GM06990 (cell line): ENCODE data around the gene CHRNG.

ENCODE experiments used
- DNase-seq: peaks from one replicate; pipeline ENCODE4 v3.0.0-alpha.2; 2011; ENCODE audit not compliant: insufficient read length; ENCODE audit errors: extremely low read depth
- H3K27me3 ChIP-seq: replicated peaks from 2 replicates; pipeline ENCODE4 v1.6.0; 2011; ENCODE audit warnings: low read length; ENCODE audit not compliant: control insufficient read depth, insufficient read depth
- H3K36me3 ChIP-seq: 2 replicates; pipeline ENCODE4 v1.5.1; 2011; ENCODE audit warnings: low read length; ENCODE audit not compliant: control insufficient read depth, insufficient read depth
- H3K4me3 ChIP-seq: replicated peaks from 2 replicates; pipeline ENCODE4 v1.5.1; 2011; ENCODE audit warnings: low read depth, mild to moderate bottlenecking, control low read depth, low read length
- TF ChIP-seq, protein P1 (sequence below): IDR thresholded peaks from 2 replicates; pipeline ENCODE4 v1.5.1; 2011; ENCODE audit warnings: low read length, control low read depth, mild to moderate bottlenecking, inconsistent platforms; ENCODE audit not compliant: insufficient read depth, poor library complexity, severe bottlenecking

CHRNG gene

DNA sequence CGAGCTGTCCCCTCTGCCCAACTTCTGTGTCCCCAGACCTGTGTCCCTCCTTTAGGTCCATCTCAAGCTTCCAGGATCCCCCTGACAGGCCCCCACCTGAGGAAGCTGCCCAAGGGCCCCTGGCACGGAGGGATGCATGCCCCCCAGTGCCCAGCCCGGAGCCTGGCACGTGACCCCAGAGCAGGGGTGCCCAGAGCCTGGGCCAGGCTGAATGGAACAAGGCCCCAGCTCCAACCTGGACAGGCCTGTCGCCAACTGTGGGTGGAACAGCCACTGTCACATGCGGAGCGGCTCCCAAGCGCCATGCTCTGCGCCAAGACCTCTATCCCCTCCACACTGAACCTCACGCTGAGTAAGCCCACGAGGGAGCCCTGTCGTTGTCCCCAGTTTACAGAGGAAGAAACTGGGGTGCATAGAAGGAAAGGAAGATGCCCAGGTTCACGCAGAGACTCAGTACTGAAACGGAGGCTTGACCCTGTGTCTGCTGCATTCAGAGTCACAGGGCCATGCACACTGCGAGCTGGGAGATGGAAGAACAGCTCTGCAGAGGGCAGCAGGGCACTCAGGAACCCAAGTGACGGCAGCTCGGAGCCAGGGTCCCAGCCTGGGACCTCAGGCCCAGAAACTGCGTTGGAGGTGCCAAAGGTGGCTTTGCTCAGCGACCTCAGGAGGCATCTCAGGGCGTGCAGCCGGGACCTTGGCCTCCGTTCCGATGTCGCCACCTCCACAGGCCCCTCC is 46.4 kb upstream of the CHRNG start:
- Histone ChIP-seq H3K36me3 (no peaks in the 10 kb centered on the region), H3K27me3 (no peaks in the 10 kb centered on the region; the same call in none of the 2 replicates), H3K4me3 (no peak overlapping the region)
- TF ChIP-seq, protein P1, sequence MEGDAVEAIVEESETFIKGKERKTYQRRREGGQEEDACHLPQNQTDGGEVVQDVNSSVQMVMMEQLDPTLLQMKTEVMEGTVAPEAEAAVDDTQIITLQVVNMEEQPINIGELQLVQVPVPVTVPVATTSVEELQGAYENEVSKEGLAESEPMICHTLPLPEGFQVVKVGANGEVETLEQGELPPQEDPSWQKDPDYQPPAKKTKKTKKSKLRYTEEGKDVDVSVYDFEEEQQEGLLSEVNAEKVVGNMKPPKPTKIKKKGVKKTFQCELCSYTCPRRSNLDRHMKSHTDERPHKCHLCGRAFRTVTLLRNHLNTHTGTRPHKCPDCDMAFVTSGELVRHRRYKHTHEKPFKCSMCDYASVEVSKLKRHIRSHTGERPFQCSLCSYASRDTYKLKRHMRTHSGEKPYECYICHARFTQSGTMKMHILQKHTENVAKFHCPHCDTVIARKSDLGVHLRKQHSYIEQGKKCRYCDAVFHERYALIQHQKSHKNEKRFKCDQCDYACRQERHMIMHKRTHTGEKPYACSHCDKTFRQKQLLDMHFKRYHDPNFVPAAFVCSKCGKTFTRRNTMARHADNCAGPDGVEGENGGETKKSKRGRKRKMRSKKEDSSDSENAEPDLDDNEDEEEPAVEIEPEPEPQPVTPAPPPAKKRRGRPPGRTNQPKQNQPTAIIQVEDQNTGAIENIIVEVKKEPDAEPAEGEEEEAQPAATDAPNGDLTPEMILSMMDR, result no peak
- DNase-seq, result no peak

DNA sequence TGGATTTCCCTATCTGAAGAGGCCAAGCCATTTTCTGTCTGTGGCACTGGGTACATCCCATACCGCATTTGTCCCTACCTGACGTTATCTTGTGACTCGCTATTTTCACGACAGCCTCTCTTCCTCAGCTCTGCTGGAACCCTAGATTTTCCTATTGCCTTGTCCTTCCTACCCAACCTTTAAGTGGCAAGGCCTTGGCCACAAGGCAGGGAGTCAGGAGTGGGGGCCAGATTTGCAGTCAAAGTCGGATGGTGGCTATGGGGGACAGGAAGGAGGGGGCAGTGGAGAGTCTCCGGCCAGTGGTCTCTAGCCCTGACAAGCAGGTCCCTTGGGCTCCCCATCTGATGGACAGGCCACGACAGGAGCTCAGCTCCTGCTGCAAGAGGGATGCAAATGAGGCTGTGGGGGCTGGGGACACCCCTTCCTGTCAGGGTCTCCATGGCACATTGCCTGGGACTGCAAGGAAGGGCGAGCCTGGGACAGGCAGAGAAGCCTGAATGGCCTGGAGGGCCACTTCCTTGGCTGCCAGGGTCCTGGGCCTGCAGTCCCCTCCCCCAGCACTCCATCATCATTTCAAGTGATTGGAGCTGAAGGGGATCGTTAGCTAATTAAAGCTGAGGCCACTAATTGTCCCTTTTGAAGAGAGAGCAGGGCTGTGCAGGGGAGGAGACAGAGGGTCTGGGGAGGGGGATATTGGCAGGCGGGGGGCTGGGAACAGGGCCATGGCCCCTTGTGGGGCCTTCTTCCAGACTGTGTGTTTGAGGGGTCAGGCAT is 45.6 kb upstream of the CHRNG start:
- TF ChIP-seq, protein P1, result no peak

DNA sequence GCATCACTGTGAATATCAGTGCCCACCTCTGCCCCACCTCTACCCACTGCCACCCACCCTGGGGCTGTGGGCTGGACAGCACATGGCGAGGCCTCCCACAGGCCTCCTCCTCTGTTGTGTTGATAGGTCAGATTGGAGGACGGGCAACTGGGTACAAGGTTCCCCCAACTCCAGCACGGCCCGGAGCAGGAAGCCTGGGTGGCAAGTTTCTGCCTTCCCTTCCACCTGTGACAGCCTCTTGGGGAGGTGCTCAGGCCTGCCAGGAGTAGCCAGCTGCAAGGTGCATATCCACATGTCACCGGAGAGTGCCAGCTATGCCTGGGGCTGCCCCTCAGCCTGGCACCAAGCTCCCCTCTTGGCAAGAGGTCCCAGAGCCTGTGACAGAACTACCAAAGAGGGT is 45.0 kb upstream of the CHRNG start:
- no peak for DNase-seq
- Histone ChIP-seq H3K4me3 (no peak overlapping the region), H3K27me3 (no peaks in the 10 kb centered on the region; the same call in none of the 2 replicates), H3K36me3 (no peaks in the 10 kb centered on the region)
- TF ChIP-seq, protein P1, result no peak

More for the DNA sequence above, 45.6 kb upstream of the CHRNG start:
- no peak for DNase-seq
- H3K4me3 ChIP-seq, result no peak overlapping the region
- H3K27me3 ChIP-seq, result no peaks in the 10 kb centered on the region; the same call in none of the 2 replicates
- H3K36me3 ChIP-seq, result no peaks in the 10 kb centered on the region

DNA sequence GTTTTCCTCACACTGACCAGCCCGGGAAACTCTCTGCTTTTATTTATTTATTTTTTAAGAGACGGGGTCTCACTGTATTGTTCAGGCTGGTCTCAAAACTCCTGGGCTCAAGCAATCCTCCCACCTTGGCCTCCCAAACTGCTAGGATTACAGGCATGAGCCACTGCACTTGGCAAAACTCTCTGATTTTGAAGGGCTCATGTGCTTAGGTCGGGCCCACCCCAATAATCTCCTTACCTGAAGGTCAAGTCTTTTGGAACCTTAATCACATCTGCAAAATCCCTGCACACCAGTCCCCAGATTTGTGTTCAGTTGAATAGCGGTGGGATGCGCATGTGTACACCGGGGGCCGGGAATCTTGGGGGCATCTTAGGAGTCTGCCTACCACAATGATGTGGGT is 44.2 kb upstream of the CHRNG start:
- Histone ChIP-seq H3K36me3 (no peaks in the 10 kb centered on the region), H3K27me3 (no peaks in the 10 kb centered on the region; the same call in none of the 2 replicates), H3K4me3 (no peak overlapping the region)
- TF ChIP-seq, protein P1, result no peak
- DNase-seq, result no peak

DNA sequence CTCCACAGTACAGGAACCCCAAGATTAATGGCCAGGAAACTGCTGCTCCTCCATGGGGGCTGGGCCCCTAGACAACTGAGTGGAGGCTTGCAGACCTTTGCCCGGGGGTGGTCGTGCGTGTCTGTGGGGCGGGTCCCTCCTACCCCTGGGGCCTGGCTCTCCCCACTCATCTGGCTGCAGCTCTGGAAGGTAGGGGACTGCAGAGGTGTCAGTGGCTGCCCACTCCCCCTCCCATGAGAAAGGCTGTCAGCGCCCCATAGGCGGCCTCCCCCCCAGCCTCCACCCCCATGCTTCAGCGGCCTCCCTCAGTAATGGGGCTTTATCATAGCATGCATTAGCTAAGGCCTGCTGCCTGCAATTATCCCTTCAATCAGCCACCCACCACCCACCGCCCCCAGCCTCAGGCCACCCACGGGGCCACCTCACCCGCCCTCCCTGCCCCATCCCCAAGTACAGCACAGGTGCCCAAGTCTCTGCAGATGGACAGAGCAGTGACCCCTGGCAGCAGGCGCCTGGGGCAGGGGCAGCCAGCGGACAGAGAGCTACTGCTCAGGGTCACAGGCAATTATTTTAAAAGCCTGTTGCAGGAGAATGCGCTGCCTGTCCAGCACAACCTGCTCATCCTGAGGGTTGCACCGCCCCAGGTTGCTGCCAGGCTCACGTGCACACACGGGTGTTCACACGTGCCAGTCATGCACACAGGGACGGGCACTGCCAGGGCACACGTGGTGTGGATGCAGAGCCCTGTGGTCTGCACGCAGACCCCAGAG is 42.8 kb upstream of the CHRNG start:
- H3K36me3 ChIP-seq, result no peaks in the 10 kb centered on the region
- TF ChIP-seq, protein P1, result no peak
- no peaks in the 10 kb centered on the region; the same call in none of the 2 replicates for H3K27me3 ChIP-seq
- no peak overlapping the region for H3K4me3 ChIP-seq
- DNase-seq, result no peak
